Measurements from ENCODE around the gene ZIC4.

The ZIC4 gene

GRCh38 chr3:147404000-147404799 lies 2.1 kb downstream of the ZIC4 start:
- no peak overlapping the region for H3K4me3 ChIP-seq
- TF ChIP-seq, protein P1, sequence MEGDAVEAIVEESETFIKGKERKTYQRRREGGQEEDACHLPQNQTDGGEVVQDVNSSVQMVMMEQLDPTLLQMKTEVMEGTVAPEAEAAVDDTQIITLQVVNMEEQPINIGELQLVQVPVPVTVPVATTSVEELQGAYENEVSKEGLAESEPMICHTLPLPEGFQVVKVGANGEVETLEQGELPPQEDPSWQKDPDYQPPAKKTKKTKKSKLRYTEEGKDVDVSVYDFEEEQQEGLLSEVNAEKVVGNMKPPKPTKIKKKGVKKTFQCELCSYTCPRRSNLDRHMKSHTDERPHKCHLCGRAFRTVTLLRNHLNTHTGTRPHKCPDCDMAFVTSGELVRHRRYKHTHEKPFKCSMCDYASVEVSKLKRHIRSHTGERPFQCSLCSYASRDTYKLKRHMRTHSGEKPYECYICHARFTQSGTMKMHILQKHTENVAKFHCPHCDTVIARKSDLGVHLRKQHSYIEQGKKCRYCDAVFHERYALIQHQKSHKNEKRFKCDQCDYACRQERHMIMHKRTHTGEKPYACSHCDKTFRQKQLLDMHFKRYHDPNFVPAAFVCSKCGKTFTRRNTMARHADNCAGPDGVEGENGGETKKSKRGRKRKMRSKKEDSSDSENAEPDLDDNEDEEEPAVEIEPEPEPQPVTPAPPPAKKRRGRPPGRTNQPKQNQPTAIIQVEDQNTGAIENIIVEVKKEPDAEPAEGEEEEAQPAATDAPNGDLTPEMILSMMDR (IDR thresholded peaks at IDR 0.05): no peak
- no peak overlapping the region for H3K27ac ChIP-seq
- DNase-seq (ENCODE audit: low spot score): peak; percentile 11

DNA sequence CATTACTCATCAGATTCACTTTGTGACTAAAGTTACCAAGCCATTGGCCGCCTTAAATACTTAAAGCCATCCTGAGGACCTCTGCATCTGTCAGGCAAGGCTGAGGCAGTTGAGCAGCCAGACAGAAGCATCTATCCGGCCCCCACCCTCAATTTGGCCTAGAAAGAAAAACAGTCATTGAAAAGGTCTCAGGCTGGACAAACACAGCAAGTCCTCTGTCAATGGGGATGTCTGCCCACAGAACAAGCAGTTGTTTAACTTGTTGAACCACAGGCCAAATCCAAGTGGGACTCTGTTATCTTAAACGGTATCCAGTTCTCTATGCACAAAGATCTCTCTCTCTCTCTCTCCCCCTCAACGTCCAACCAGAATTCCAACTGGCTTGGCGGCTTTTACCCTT lies 2.8 kb downstream of the ZIC4 start:
- no peak overlapping the region for H3K27ac ChIP-seq
- no peak overlapping the region for H3K4me3 ChIP-seq
- peak; percentile 31 for DNase-seq (ENCODE audit: low spot score)
- TF ChIP-seq, protein P1 (IDR thresholded peaks at IDR 0.05): no peak

DNA sequence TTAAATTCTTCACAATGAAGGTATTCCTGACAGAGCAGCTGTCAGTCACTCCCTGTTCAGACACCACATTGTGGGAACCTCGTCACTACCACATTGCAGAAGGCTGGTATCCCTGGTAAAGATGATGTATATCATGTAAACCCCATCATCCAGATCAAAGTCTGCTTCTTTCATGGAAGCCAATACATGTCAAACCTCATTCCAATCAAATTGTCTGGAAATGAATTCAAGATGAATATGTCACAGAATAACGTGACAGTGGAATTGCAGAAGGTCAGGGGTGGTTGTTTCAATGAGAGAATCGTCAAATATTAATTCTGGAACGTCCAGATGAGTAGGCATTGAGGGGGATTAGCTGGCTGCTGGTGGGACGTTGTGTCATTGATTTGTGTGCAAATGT lies 4.2 kb downstream of the ZIC4 start:
- TF ChIP-seq, protein P1 (IDR thresholded peaks at IDR 0.05): no peak
- DNase-seq (ENCODE audit: low spot score): no peak
- H3K27ac ChIP-seq: no peak overlapping the region
- no peak overlapping the region for H3K4me3 ChIP-seq

DNA sequence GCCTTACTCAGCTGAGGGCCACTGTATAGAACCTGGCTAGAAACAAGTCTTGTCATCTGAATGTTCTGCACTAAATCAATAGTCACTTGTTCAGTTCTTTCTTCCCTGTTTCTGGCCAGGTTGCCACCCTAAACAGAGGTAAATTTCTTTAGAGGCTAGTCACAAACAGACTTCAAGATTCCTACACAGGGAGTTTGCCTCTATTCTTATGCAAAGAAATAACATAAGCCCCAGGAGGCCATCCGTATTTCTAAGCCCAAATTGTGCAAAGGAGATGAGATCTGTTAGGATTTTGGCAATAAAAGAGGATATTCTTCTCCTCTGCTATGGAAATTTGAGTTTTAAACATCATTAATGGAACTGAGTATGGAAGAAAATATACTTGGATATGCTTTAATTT lies 4.9 kb downstream of the ZIC4 start:
- TF ChIP-seq, protein P1 (IDR thresholded peaks at IDR 0.05): no peak
- Histone ChIP-seq H3K4me3 (no peak overlapping the region), H3K27ac (no peak overlapping the region)
- DNase-seq (ENCODE audit: low spot score): no peak

- peak; percentile 12 for DNase-seq (ENCODE audit: low spot score)
- TF ChIP-seq, protein P1 (IDR thresholded peaks at IDR 0.05): no peak
- H3K27ac ChIP-seq: no peak overlapping the region
- no peak overlapping the region for H3K4me3 ChIP-seq
These were observed 5.3 kb downstream of the ZIC4 start for GRCh38 chr3:147400999-147401398.

DNA sequence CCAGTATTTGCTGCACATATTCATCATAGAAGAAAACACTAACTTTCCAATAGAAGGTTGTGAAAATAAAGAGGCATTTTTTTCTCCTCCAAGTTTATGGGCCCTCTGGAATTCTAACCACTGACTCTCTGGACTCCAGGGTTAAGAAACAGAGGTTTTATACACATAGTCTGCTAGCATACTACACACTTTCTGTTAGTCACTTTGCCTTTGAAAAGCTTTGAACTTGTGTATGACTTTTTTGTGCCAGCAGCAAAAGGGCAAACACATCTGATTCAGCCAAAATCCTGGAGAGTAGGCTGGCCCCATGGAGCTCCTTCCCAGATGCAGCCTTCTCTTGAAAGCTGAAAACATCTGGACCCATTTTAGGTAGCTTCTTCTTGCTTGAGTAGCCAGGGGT lies 6.2 kb downstream of the ZIC4 start:
- TF ChIP-seq, protein P1 (IDR thresholded peaks at IDR 0.05): no peak
- no peak for DNase-seq (ENCODE audit: low spot score)

More for the DNA sequence above, 6.2 kb downstream of the ZIC4 start:
- Histone ChIP-seq H3K27ac (no peak overlapping the region), H3K4me3 (no peak overlapping the region)
